GM21723 (cell line): Measurements from ENCODE around the gene LHFPL3.
"Not testable (repeated sequence)": the region's sequence is repeated elsewhere in the genome, so short reads cannot be mapped to it uniquely, and the experiment has no call there.

ENCODE experiments used
- ATAC-seq: cut with Tn5 transposase; IDR thresholded peaks from one replicate; pipeline ENCODE4 v1.9.1; 2021; ENCODE audit warnings: mild to moderate bottlenecking, moderate library complexity; ENCODE audit not compliant: unreplicated experiment

Gene LHFPL3

GRCh38 chr7:104572554-104572953 lies 244.2 kb downstream of the LHFPL3 start:
- ATAC-seq = no peak

DNA sequence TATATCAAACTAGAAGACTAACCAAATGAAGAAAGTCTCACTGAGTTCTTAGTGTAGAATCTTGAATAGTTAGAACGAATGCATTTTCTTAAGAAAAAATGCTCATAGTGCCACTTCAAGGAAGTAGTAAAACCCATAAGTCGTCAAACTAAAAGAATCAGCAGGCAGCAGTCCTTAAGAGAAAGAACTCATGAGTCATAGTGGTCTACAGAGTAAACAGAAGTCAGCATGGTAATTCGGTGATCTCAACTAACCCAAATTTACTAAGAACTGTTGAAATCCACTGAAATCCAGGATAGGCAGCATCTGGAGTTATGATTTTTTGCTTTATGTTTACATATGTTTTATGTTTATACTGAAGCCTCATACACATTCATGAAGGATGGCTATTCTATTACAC lies 256.2 kb downstream of the LHFPL3 start:
- no peak for ATAC-seq

- not testable (repeated sequence) for ATAC-seq
Observed at GRCh38 chr7:104595591-104595990, 267.2 kb downstream of the LHFPL3 start.

DNA sequence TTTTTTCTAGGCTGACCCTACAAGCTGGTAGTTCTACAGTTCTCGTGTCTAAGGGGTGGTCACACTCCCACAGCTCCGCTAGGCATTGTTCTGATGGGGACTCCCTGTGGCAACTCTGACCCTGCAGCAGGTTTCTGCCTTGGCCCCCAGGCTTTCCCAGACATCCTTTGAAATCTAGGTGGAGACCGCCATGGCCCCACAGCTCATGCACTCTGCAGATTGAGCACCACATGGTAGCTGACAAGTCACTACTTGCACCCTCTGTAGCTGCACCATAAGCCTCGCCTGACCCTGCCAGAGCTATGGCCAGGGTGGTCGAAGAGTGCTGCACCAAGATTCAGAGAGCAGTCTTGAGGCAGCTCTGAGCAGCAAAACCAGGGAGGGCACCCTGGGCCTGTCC lies 275.6 kb downstream of the LHFPL3 start:
- no peak for ATAC-seq

- no peak for ATAC-seq
Observed at GRCh38 chr7:104604706-104605105, 276.3 kb downstream of the LHFPL3 start.

DNA sequence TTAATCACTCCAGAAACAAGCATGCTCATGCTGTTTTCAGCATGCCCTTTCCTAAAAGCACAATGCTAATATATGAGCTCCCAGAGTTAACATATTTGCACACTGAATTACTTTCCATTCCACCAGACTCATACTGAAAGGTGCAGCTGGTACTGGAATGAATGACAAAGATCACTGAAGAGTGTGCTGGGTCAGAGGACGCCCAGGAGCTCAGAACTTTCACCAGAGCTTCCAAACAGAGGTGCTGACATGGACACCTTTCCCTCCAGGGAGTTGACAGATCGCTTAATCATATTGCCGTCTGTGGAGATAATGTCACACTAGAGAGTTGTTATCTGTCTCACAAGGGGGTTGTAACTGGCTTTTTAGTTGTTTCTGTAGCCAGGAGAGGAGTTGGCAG lies 292.9 kb downstream of the LHFPL3 start:
- no peak for ATAC-seq

GRCh38 chr7:104625956-104626355 lies 297.6 kb downstream of the LHFPL3 start:
- no peak for ATAC-seq

DNA sequence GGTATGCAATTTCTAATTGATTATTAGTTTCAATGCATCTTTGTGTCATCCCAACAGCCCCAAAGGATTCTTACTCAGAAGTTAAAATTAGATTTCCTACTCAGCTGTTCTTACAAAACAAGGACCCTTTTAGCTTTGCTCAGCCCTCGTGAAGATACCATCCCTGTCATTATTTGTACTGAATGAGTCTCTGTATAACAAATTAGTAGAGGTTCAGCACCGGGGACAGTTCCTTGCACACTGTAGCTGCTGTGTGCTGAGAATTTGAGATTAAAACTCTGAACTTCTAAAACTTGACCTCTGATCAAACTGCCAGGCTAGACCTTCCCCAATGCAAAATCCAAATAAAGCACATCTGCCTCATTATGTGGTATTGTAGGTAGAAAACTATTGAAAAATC lies 299.1 kb downstream of the LHFPL3 start:
- no peak for ATAC-seq

GRCh38 chr7:104628017-104628416 lies 299.6 kb downstream of the LHFPL3 start:
- no peak for ATAC-seq

DNA sequence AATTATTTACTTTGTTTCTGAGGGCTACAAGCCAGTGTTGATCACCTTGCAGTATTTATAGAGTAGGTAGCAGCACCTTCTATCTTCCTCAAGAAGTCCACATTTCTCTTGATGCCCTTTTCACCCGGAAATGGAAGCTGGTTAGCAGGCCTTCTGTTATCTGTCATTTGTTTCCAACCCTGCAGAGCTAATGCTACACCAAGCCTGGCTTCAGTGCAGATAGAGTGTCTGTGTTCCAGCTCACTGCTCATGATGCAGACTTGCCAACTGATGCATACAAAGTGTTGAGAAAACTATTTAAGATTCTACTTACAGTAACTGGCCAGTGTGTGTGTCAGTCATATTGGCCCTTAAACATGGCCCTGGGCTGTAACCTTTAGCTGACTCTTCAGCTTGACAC lies 301.0 kb downstream of the LHFPL3 start:
- ATAC-seq = no peak

- ATAC-seq = no peak
Observed at GRCh38 chr7:104640506-104640905, 312.1 kb downstream of the LHFPL3 start.

DNA sequence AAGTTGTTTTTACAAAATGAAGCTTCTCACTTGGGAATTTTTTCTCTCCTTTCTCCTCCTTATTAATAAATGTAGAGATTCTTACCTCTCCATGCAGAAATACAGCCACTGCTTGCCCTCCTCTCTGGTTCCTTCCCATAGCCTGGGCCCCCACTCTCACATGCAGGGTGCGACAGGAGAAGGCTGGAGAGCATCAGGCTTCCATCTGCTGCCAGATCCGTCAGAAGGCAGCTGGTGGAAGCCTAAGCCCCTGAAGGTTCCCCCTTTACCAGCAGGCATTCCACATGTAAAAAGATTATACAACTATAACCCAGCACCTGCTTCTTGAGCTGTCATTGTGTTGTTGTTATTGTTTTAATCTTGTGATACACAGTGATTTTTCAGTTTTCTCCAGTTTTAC lies 314.2 kb downstream of the LHFPL3 start:
- no peak for ATAC-seq

DNA sequence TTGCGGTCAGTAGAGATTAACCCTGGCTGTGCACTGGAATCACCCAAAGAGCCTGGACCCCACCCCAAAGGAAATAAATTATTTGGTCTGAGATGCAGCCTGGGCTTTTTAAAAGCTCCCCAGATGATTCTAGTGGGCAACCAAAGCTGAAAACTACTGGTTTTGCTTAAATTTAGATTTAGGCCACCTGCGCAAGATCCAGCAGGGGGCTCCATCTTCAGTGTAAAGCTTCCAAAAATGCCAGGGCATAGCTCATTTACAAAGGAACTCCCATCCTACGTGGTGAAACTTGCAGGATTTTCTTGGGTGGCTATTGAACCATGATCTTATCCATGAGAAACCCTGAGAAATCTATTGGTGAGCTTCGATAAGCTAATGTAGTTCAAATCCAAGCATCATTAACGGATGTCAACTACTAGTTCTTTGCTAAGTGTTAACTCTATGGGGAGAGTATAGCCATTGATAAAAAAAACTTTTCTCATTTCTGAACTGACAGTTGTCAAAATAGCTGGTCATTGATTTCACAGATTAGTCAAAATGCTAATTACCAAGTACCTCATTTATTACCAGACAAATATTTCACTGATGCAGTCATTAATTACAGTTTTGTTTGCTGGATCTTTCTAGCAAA lies 315.3 kb downstream of the LHFPL3 start:
- ATAC-seq = no peak

DNA sequence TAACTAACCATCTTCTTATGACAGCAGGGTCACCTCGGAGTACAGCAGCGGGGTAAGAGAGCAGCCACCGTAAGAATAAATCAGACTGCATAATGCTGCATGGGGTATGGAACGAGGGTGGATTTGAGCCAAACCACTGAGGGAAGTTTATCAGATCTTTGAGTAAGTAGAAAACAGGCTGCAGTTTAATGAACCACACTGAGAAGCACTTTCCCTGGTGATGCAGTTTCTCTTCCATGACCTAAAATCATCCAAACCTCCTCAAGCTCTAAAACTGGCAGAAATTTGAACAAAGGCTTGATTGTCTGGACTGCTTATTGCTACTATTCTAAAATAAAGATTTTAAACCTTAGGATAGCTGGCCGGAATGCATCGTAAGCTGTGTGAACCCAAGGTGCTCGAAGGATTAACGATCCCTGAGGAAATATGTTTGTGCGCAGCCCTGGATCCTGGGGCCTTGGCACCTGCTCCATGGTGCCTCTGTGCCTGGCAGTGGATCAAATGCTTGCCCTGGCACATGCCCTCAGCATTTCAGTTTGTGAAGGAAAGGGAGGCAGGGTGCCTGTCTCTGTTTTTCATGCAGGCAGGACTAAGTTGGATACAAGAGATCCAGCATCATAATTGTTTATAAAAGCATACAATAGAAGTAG lies 322.7 kb downstream of the LHFPL3 start:
- ATAC-seq = no peak

DNA sequence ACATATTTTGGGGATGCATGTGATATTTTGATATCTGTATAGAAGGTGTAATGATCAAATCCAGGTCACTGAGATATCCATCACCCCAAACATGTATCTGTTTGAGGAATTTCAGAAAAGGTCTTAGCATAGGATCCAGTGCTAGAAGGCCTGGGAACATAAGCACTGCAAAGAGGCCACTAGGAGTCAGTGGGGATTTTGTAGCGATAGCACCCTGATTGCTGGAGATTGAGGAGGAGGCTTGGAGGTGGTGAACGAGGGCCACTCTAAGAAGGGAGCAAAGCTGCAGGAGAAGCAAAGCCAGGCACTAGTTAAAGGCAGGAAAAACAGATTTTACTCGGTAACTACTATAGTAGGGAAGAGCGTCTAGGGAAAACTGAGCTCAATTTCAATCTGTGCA lies 324.0 kb downstream of the LHFPL3 start:
- ATAC-seq = no peak

GRCh38 chr7:104652865-104653264 lies 324.5 kb downstream of the LHFPL3 start:
- no peak for ATAC-seq

GRCh38 chr7:104653825-104654401 lies 325.5 kb downstream of the LHFPL3 start:
- ATAC-seq = no peak

DNA sequence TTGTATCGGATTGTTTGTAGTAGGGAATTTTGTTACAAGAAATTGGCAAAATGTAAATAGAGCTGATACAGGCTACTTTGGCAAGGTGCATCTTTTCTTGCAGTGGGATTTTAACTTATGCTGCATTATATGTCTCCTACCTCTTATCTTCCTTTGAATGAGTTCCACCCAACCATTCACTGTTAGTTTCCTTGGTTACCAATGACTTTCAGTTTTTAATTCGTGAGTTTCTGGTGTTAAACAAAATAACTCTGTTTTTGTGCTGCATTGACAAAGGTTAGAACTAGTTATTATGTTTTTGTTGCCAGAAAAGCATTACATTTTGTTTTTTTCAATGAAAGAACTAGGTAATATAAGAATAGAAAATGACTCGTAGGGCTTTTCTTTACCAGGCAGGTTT lies 327.2 kb downstream of the LHFPL3 start:
- ATAC-seq = no peak

DNA sequence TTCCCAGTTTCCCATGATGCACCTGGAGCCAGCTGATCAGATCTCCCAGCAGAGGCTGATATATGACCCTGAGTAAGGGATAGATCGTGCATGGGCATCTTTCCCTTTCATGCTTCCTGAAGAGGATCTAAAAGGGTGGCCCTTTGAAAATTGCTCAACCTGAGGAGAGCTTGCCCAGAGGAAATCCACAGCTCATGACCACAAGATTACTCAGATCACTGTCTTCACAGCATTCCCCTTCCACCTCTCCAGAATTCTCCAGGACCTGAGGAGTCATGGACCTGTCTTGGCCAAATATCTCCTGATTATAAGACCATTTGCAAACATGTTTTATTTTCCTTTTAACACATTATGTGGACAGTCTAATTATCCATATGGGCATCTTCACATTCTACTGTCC lies 328.1 kb downstream of the LHFPL3 start:
- no peak for ATAC-seq

- ATAC-seq = no peak
Observed at GRCh38 chr7:104657134-104657533, 328.7 kb downstream of the LHFPL3 start.

DNA sequence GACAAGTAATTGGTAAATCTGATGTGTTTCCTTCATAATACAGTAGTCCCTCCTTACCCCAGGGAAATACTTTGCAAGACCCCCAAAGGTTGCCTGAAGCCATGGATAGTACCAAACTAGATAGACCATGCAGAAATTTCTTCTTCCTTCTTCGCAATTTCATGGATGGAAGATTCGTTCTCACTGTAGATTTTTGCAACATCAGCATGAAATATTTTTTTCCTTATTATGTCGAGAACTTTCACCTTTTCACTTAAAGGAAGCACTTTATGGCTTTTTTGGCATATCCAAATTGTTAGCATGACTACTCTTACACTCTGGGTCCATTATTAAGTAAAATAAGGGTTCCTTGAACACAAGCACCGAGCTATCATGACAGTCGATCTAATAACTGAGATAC lies 333.2 kb downstream of the LHFPL3 start:
- ATAC-seq = no peak

- no peak for ATAC-seq
Observed at GRCh38 chr7:104664648-104665047, 336.2 kb downstream of the LHFPL3 start.

- ATAC-seq = no peak
Observed at GRCh38 chr7:104677587-104677986, 349.2 kb downstream of the LHFPL3 start.
